ENCODE measurements around the gene KIAA1671.

- TF ChIP-seq CTCF (IDR thresholded peaks at IDR 0.05): no peak
- no peak for TF ChIP-seq EZH2phosphoT487 (IDR thresholded peaks at IDR 0.05)
- no peak for TF ChIP-seq EZH2 (IDR thresholded peaks at IDR 0.05)
Measured at GRCh38 chr22:24983151-24983550, 30.6 kb downstream of the KIAA1671 start.
